ENCODE results near the gene FUT3.

DNA sequence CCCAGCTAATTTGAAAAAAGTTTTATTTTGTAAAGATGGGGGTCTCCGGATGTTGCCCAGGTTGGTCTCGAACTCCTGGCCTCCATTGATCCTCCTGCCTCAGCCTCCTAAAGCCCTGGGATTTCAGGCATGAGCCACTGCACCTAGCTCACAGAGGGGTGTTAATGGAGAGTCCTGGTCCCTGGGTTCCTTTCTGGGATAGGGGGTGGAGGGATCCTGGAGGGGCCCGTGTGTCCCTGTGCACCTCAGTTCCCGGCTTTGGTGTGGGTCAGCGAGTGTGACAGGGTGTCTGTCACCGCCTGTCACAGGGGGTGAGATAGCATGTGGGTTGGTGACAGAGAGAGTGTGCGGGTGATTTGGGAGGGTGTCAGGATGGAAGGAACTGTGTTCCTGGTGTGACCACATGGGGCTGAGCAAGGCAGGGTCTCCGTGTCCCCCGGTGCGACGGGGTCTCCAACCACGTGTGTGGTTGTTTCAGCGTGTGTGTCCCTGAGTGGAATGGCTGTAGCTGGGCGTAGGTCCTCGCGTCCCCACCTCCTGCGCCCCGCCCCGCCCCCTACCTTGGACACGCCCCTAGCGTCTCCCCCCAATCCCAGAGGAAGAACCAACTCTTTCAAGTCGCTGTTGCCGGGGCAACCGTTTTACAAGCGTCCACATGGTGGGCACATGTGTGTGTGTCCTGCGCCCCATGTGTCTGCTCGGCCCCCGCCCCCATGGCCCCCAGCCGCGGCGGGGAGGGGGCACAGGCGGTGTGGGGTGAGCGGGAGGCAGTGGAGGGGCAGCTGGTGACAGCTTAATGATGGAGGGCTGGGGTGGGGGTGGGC lies 49.2 kb downstream of the FUT3 start:
- TF ChIP-seq EZH2phosphoT487 (IDR thresholded peaks at IDR 0.05; ENCODE audit: insufficient read depth, low read depth) (no peak), EZH2 (IDR thresholded peaks at IDR 0.05; ENCODE audit: insufficient read depth, poor library complexity, severe bottlenecking) (no peak)

Measured in GM23248 (cell line).